HUES64 (cell line): ENCODE measurements around the gene OPALIN.

Experiments used
- H3K27ac ChIP-seq: 2 replicates; pipeline ENCODE4 v1.7.0; 2013; ENCODE audit warnings: low read depth, low read length, inconsistent platforms
- H3K27me3 ChIP-seq: 2 replicates; pipeline ENCODE4 v1.6.1; 2013; ENCODE audit warnings: mild to moderate bottlenecking, low read length; ENCODE audit not compliant: insufficient read depth
- H3K36me3 ChIP-seq: 2 replicates; pipeline ENCODE4 v1.6.1; 2013; ENCODE audit warnings: mild to moderate bottlenecking, low read length; ENCODE audit not compliant: insufficient read depth
- H3K4me1 ChIP-seq: 2 replicates; pipeline ENCODE4 v1.6.1; 2013; ENCODE audit warnings: mild to moderate bottlenecking, low read length, moderate library complexity; ENCODE audit not compliant: insufficient read depth
- H3K4me3 ChIP-seq: 2 replicates; pipeline ENCODE4 v1.5.1; 2013; ENCODE audit warnings: mild to moderate bottlenecking, low read length, moderate library complexity
- H3K9ac ChIP-seq: 2 replicates; pipeline ENCODE4 v1.6.1; 2013; ENCODE audit warnings: mild to moderate bottlenecking, low read depth, low read length
- H3K9me3 ChIP-seq: 2 replicates; pipeline ENCODE4 v1.6.1; 2013; ENCODE audit warnings: low read depth, low read length; ENCODE audit not compliant: insufficient read depth
- WGBS: fragments of 150-250, 120-280 bp; methylation state at CpG from one replicate; pipeline ENCODE4 v1.1.7; 2013; ENCODE audit warnings: missing lambda C conversion rate; 5-methylcytosine and 5-hydroxymethylcytosine counted together

The OPALIN gene

GRCh38 chr10:96374004-96374403, 15.2 kb upstream of the OPALIN start:
- no peak overlapping the region for H3K9ac ChIP-seq
- 92% methylated on average over 5 of the region's 5 CpGs for WGBS
- H3K36me3 ChIP-seq = no peaks in the 10 kb centered on the region
- no peak overlapping the region for H3K4me3 ChIP-seq
- H3K9me3 ChIP-seq = no peaks in the 10 kb centered on the region
- H3K27ac ChIP-seq = no peak overlapping the region
- 0 out of 2 replicates have a peak, but pooled peaks cover 3% of the 10 kb centered on the region for H3K4me1 ChIP-seq
- peaks cover 10% of the 10 kb centered on the region for H3K27me3 ChIP-seq

- Histone ChIP-seq H3K4me1 (0 out of 2 replicates have a peak, but pooled peaks cover 3% of the 10 kb centered on the region), H3K27me3 (peaks cover 10% of the 10 kb centered on the region), H3K4me3 (no peak overlapping the region), H3K27ac (no peak overlapping the region), H3K36me3 (no peaks in the 10 kb centered on the region), H3K9ac (no peak overlapping the region), H3K9me3 (no peaks in the 10 kb centered on the region)
- 89% methylated on average over 11 of the region's 11 CpGs for WGBS
Measured at GRCh38 chr10:96371356-96371755, 12.6 kb upstream of the OPALIN start.

GRCh38 chr10:96370584-96371157, 11.9 kb upstream of the OPALIN start:
- Histone ChIP-seq H3K27me3 (peaks cover 10% of the 10 kb centered on the region), H3K36me3 (no peaks in the 10 kb centered on the region), H3K9me3 (no peaks in the 10 kb centered on the region), H3K9ac (no peak overlapping the region), H3K4me3 (no peak overlapping the region), H3K4me1 (0 out of 2 replicates have a peak, but pooled peaks cover 3% of the 10 kb centered on the region), H3K27ac (no peak overlapping the region)
- 41% methylated on average over 16 of the region's 16 CpGs for WGBS

- H3K27me3 ChIP-seq = peaks cover 9% of the 10 kb centered on the region
- H3K9ac ChIP-seq = no peak overlapping the region
- H3K4me1 ChIP-seq = 0 out of 2 replicates have a peak, but pooled peaks cover 3% of the 10 kb centered on the region
- H3K36me3 ChIP-seq = no peaks in the 10 kb centered on the region
- H3K27ac ChIP-seq = no peak overlapping the region
- 84% methylated on average over 38 of the region's 38 CpGs for WGBS
- H3K9me3 ChIP-seq = no peaks in the 10 kb centered on the region
- no peak overlapping the region for H3K4me3 ChIP-seq
Measured at GRCh38 chr10:96369890-96370583, 11.2 kb upstream of the OPALIN start.

GRCh38 chr10:96368971-96369370, 10.2 kb upstream of the OPALIN start:
- no peaks in the 10 kb centered on the region for H3K9me3 ChIP-seq
- 0 out of 2 replicates have a peak, but pooled peaks cover 3% of the 10 kb centered on the region for H3K4me1 ChIP-seq
- no peak overlapping the region for H3K4me3 ChIP-seq
- H3K27me3 ChIP-seq = no peaks in the 10 kb centered on the region
- H3K9ac ChIP-seq = no peak overlapping the region
- H3K27ac ChIP-seq = no peak overlapping the region
- no peaks in the 10 kb centered on the region for H3K36me3 ChIP-seq
- 94% methylated on average over 5 of the region's 5 CpGs for WGBS

GRCh38 chr10:96367470-96367869, 8.7 kb upstream of the OPALIN start:
- Histone ChIP-seq H3K9ac (no peak overlapping the region), H3K4me1 (0 out of 2 replicates have a peak, but pooled peaks cover 3% of the 10 kb centered on the region), H3K27me3 (no peaks in the 10 kb centered on the region), H3K4me3 (no peak overlapping the region), H3K36me3 (no peaks in the 10 kb centered on the region), H3K27ac (no peak overlapping the region), H3K9me3 (no peaks in the 10 kb centered on the region)
- WGBS = 97% methylated on average over 4 of the region's 4 CpGs

GRCh38 chr10:96366508-96366907, 7.7 kb upstream of the OPALIN start:
- WGBS = 96% methylated on average over 3 of the region's 3 CpGs

GRCh38 chr10:96365571-96365970, 6.8 kb upstream of the OPALIN start:
- WGBS = 90% methylated on average over 3 of the region's 3 CpGs

More at GRCh38 chr10:96366508-96366907, 7.7 kb upstream of the OPALIN start:
- H3K9ac ChIP-seq = no peak overlapping the region
- H3K4me3 ChIP-seq = no peak overlapping the region
- H3K9me3 ChIP-seq = no peaks in the 10 kb centered on the region
- H3K27me3 ChIP-seq = no peaks in the 10 kb centered on the region
- H3K36me3 ChIP-seq = no peaks in the 10 kb centered on the region
- H3K4me1 ChIP-seq = no peaks in the 10 kb centered on the region
- H3K27ac ChIP-seq = no peak overlapping the region

GRCh38 chr10:96360766-96361165, 2.0 kb upstream of the OPALIN start:
- no peaks in the 10 kb centered on the region for H3K36me3 ChIP-seq
- H3K9me3 ChIP-seq = no peaks in the 10 kb centered on the region
- no peak overlapping the region for H3K9ac ChIP-seq
- H3K4me1 ChIP-seq = no peaks in the 10 kb centered on the region
- H3K27ac ChIP-seq = no peak overlapping the region
- no peaks in the 10 kb centered on the region for H3K27me3 ChIP-seq
- H3K4me3 ChIP-seq = no peak overlapping the region
- 95% methylated on average over 3 of the region's 3 CpGs for WGBS

More at GRCh38 chr10:96365571-96365970, 6.8 kb upstream of the OPALIN start:
- H3K36me3 ChIP-seq = no peaks in the 10 kb centered on the region
- H3K4me1 ChIP-seq = no peaks in the 10 kb centered on the region
- H3K27ac ChIP-seq = no peak overlapping the region
- no peak overlapping the region for H3K9ac ChIP-seq
- H3K9me3 ChIP-seq = no peaks in the 10 kb centered on the region
- H3K27me3 ChIP-seq = no peaks in the 10 kb centered on the region
- no peak overlapping the region for H3K4me3 ChIP-seq

- H3K27me3 ChIP-seq = no peaks in the 10 kb centered on the region
- H3K27ac ChIP-seq = no peak overlapping the region
- no peak overlapping the region for H3K4me3 ChIP-seq
- no peaks in the 10 kb centered on the region for H3K36me3 ChIP-seq
- H3K4me1 ChIP-seq = no peaks in the 10 kb centered on the region
- 93% methylated on average over 6 of the region's 6 CpGs for WGBS
- H3K9ac ChIP-seq = no peak overlapping the region
- no peaks in the 10 kb centered on the region for H3K9me3 ChIP-seq
Measured at GRCh38 chr10:96360331-96360730, 1.5 kb upstream of the OPALIN start.

- Histone ChIP-seq H3K9me3 (no peaks in the 10 kb centered on the region), H3K27ac (no peak overlapping the region), H3K4me1 (no peaks in the 10 kb centered on the region), H3K4me3 (no peak overlapping the region), H3K27me3 (no peaks in the 10 kb centered on the region), H3K36me3 (no peaks in the 10 kb centered on the region), H3K9ac (no peak overlapping the region)
- 86% methylated on average over 6 of the region's 6 CpGs for WGBS
Measured at GRCh38 chr10:96359616-96360015, 814 bp upstream of the OPALIN start.
